Stomach (tissue), 9 donors: ENCODE measurements around the gene C1orf74. TPM values are rescaled to one million over a fixed set of nuclear protein-coding genes. Genes with fewer than 3 reads are reported as not detected.

Experiments
- DNase-seq, 2 donors: peaks; one replicate each; pipeline versions ENCODE4 v3.0.0 to v3.0.0-alpha.2; 2013 to 2019
- H3K27ac ChIP-seq, 5 donors: fragments of 200-600 bp in 4 of 5; sonication (generic) in 4 of 5; one replicate each; pipeline ENCODE4 v1.5.1; 2013 to 2019; ENCODE audit warnings: mild to moderate bottlenecking in 1 of 5, moderate library complexity in 1 of 5
- H3K27me3 ChIP-seq, 3 donors: fragments of 200-600 bp; sonication (generic); one replicate each; pipeline ENCODE4 v1.5.1; 2017 to 2019; ENCODE audit warnings: mixed run types in 1 of 3
- H3K36me3 ChIP-seq, 4 donors: fragments of 200-600 bp; sonication (generic); 1 replicate in 3 of 4; 2 replicates in 1 of 4; pipeline ENCODE4 v1.5.1; 2016 to 2019
- H3K4me1 ChIP-seq, 4 donors: fragments of 200-600 bp; sonication (generic); one replicate each; pipeline ENCODE4 v1.5.1; 2016 to 2019
- H3K4me3 ChIP-seq, 4 donors: fragments of 200-600 bp; sonication (generic) in 3 of 4; one replicate each; pipeline ENCODE4 v1.5.1; 2016 to 2019; ENCODE audit warnings: mild to moderate bottlenecking in 1 of 4
- H3K9me3 ChIP-seq, 4 donors: fragments of 200-600 bp; sonication (generic); one replicate each; pipeline ENCODE4 v1.5.1; 2016 to 2019
- EP300 ChIP-seq: sonication (generic); formaldehyde crosslinking; IDR thresholded peaks from one replicate; pipeline ENCODE4 v1.6.1; 2017; ENCODE audit warnings: antibody characterized with exemption
- POLR2A ChIP-seq, 4 donors: fragments of 450-650 bp; IDR thresholded peaks; one replicate each; pipeline ENCODE4 v1.6.1; 2016; ENCODE audit warnings: antibody characterized with exemption in 4 of 4, control low read depth in 2 of 4, mild to moderate bottlenecking in 1 of 4, moderate library complexity in 1 of 4
- POLR2AphosphoS5 ChIP-seq, 3 donors: sonication (generic); formaldehyde crosslinking; IDR thresholded peaks; one replicate each; pipeline ENCODE4 v1.6.1; 2016; ENCODE audit warnings: antibody characterized with exemption in 3 of 3
- WGBS, 5 donors: extraction: QIAGEN DNeasy Blood & Tissue Kit in 3 of 5; methylation state at CpG; one replicate each; pipeline versions ENCODE4 v1.1.5 to v1.1.7; 2013 to 2018; 5-methylcytosine and 5-hydroxymethylcytosine counted together
- intact Hi-C: fragments of 100-400 bp; cut with DNase I; formaldehyde crosslinking; loops from one replicate; pipeline ENCODE4 v1.15.1; 2023; ENCODE audit warnings: low total_unique reads
- polyA plus RNA-seq, 3 donors: library from polyadenylated mRNA; stranded (reverse); fragments of 200-250 nt; gene quantifications; one replicate each; pipeline ENCODE4 v1.2.3, GENCODE V29; 2013
- total RNA-seq, 5 donors: library from RNA; depleted of rRNA; stranded (reverse); fragments of >200 nt; gene quantifications; one replicate each; pipeline versions ENCODE4 v1.1.0 to v1.2.3, GENCODE V29; 2014 to 2016
- TF ChIP-seq, protein P1 (sequence below), 7 experiments: fragments of 450-650 bp in 4 of 7; fragments of 200-600 bp in 3 of 7; sonication (generic) in 3 of 7; IDR thresholded peaks; one replicate each; pipeline ENCODE4 v1.5.1; 2016 to 2019; ENCODE audit warnings: antibody characterized with exemption in 7 of 7, control low read depth in 2 of 7, mild to moderate bottlenecking in 1 of 7
- donor health status: healthy with polysubstance abuse.
- donor health status: Bipolar disorder and iron deficiency.
- donor health status: healthy.

The C1orf74 gene
- total and polyA plus RNA-seq, 8 donors, result 0.72 to 3.6 (median 1.5) TPM; not detected in 1

DNA sequence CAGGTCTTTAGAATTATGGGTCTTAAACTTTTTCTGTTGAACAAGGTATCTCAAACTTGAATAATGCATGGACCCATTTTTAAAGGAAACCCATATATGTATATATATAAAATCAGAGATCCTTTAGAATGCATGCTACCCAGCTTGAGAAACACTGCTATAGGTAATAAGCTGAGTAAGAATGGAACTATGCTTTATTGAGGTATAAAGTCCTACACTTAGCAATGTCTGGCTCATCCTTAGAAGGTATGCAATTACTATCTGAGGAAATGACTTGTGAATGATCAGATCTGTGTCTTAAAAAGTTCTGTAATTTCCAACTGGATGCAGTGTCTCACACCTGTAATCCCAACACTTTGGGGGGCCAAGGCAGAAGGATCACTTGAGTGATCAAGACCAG lies 17.3 kb downstream of the C1orf74 start:
- H3K4me1 ChIP-seq, result peaks cover 18 to 51% (median 31%) of the 10 kb centered on the region in 4 donors
- H3K4me3 ChIP-seq, result no peak overlapping the region
- H3K36me3 ChIP-seq, result peaks cover 0 to 4% (median 0%) of the 10 kb centered on the region in 4 donors
- DNase-seq, result no peak
- peak overlapping the region in 1 of 5 donors; percentile 84 for H3K27ac ChIP-seq
- intact Hi-C loops, result no loop called here
- H3K27me3 ChIP-seq, result no peaks in the 10 kb centered on the region
- TF ChIP-seq, protein P1, sequence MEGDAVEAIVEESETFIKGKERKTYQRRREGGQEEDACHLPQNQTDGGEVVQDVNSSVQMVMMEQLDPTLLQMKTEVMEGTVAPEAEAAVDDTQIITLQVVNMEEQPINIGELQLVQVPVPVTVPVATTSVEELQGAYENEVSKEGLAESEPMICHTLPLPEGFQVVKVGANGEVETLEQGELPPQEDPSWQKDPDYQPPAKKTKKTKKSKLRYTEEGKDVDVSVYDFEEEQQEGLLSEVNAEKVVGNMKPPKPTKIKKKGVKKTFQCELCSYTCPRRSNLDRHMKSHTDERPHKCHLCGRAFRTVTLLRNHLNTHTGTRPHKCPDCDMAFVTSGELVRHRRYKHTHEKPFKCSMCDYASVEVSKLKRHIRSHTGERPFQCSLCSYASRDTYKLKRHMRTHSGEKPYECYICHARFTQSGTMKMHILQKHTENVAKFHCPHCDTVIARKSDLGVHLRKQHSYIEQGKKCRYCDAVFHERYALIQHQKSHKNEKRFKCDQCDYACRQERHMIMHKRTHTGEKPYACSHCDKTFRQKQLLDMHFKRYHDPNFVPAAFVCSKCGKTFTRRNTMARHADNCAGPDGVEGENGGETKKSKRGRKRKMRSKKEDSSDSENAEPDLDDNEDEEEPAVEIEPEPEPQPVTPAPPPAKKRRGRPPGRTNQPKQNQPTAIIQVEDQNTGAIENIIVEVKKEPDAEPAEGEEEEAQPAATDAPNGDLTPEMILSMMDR (IDR thresholded peaks at IDR 0.05), result no peak
- TF ChIP-seq POLR2AphosphoS5 (IDR thresholded peaks at IDR 0.05), result no peak
- TF ChIP-seq EP300, result no peak
- no peak for TF ChIP-seq POLR2A (IDR thresholded peaks at IDR 0.05)
- H3K9me3 ChIP-seq, result no peaks in the 10 kb centered on the region

DNA sequence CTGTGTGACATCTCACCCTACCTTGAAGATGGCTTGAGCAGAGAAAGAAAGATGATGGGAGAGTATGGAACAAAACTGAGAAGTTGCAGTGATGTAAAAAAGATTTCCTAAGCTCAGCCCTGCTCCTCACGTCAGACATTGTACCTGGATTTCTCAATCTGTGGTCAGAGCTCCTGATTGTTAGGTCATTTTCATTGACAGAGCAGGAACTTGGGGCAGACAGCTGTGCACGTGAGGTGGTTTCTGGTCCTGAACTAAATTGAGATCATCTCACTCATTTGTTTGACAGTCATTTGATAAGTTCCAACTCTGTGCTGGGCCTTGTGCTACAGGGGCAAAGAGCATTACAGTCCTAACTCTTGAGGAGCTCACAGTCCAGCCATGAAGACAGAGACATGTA lies 18.3 kb downstream of the C1orf74 start:
- TF ChIP-seq EP300, result no peak
- no peak for TF ChIP-seq POLR2AphosphoS5 (IDR thresholded peaks at IDR 0.05)
- no peak for TF ChIP-seq POLR2A (IDR thresholded peaks at IDR 0.05)
- TF ChIP-seq, protein P1 (IDR thresholded peaks at IDR 0.05), result no peak
- 55 to 66% (median 59%) methylated on average over 2 of the region's 2 CpGs for WGBS, 5 donors
- no peaks in the 10 kb centered on the region for H3K9me3 ChIP-seq
- intact Hi-C loops, result no loop called here
- no peak for DNase-seq
- peaks cover 0 to 4% (median 0%) of the 10 kb centered on the region in 4 donors for H3K36me3 ChIP-seq
- peaks cover 18 to 42% (median 32%) of the 10 kb centered on the region in 4 donors for H3K4me1 ChIP-seq
- H3K27me3 ChIP-seq, result no peaks in the 10 kb centered on the region
- peak overlapping the region in 2 of 5 donors; percentile 31 to 38 for H3K27ac ChIP-seq
- no peak overlapping the region for H3K4me3 ChIP-seq

DNA sequence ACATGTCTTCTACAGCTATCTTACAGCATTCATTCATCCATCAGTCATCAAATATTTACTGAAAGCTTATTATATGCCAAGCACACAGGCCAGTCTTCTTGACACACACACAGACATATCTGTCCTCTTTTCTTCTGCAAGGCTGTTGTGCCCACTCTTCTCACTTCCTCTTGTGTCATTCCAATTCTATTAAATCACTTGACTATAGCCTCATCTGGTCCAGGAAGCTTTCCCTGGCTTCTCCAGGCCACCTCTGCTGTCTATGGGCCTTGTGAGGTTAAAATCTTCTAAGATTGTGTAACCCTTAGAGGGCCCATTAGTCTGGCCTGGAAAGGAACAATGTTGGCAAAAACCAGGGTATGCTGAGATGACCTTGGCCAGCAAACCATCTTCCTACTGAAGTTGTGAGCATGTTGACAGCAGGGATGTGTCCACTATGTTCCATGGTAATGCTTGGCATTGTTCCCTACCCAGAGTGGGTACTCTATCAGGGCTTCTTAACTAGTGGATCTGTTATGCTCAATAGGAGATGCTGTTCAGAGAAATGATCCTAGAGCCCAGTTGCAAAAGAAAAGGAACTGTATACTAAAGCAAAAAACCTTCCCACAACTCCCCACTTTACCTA lies 23.2 kb downstream of the C1orf74 start:
- Histone ChIP-seq H3K9me3 (no peaks in the 10 kb centered on the region), H3K36me3 (peaks cover 0 to 9% (median 0%) of the 10 kb centered on the region in 4 donors), H3K27me3 (no peaks in the 10 kb centered on the region), H3K27ac (no peak overlapping the region), H3K4me3 (no peak overlapping the region), H3K4me1 (peaks cover 0 to 35% (median 9%) of the 10 kb centered on the region in 4 donors)
- no peak for DNase-seq
- TF ChIP-seq EP300 (no peak), POLR2AphosphoS5 (IDR thresholded peaks at IDR 0.05) (no peak), POLR2A (IDR thresholded peaks at IDR 0.05) (no peak)
- TF ChIP-seq, protein P1 (IDR thresholded peaks at IDR 0.05), result no peak
- intact Hi-C loops, result no loop called here

DNA sequence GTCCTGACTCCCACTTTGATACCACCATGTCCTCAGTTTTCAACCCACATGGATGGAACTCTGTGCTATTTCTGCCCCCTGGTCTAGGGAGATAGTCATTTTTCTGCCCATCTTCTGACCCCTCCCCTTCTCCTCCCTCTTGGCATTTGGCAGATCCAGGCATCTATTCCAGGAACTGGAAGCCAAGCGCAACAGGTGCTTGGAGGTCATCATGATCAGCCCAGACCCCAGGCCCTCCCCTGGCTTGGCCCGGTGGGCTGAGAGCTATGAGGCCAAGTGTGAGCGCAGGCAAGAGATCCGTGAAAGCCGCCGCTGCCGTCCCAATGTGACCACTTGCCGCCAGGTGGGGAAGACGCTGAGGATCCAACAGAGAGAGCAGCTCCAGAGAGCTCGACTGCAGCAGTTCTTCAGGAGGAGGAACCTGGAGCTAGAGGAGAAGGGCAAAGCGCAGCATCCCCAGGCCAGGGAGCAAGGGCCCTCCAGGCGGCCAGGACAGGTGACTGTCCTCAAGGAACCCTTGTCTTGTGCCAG lies 24.5 kb downstream of the C1orf74 start:
- WGBS, 5 donors, result 91 to 95% (median 93%) methylated on average over 12 of the region's 12 CpGs
- intact Hi-C loops, result no loop called here
- TF ChIP-seq, protein P1 (IDR thresholded peaks at IDR 0.05), result no peak
- TF ChIP-seq POLR2AphosphoS5 (IDR thresholded peaks at IDR 0.05), result no peak
- TF ChIP-seq EP300, result no peak
- no peak for TF ChIP-seq POLR2A (IDR thresholded peaks at IDR 0.05)

More for the DNA sequence above, 24.5 kb downstream of the C1orf74 start:
- no peak overlapping the region for H3K4me3 ChIP-seq
- H3K27me3 ChIP-seq, result no peaks in the 10 kb centered on the region
- H3K27ac ChIP-seq, result no peak overlapping the region
- DNase-seq, result no peak
- H3K4me1 ChIP-seq, result peaks cover 0 to 37% (median 9%) of the 10 kb centered on the region in 4 donors
- H3K9me3 ChIP-seq, result no peaks in the 10 kb centered on the region
- peaks cover 0 to 9% (median 0%) of the 10 kb centered on the region in 4 donors for H3K36me3 ChIP-seq
